Neural crest cell (in vitro differentiated cells): ENCODE results near the gene NR3C1. TPM values are rescaled to one million over a fixed set of nuclear protein-coding genes. Genes with fewer than 3 reads are reported as not detected.

Experiments
- DNase-seq: peaks from one replicate; pipeline ENCODE4 v3.0.0; 2021; ENCODE audit warnings: low read depth, mixed read lengths, low spot score
- H3K27ac Mint-ChIP-seq: one replicate; pipeline ENCODE4 v1.8.0; 2021; ENCODE audit warnings: mild to moderate bottlenecking, mixed read lengths; ENCODE audit not compliant: unreplicated experiment
- H3K27me3 Mint-ChIP-seq: 2 replicates; pipeline ENCODE4 v1.8.0; 2021; ENCODE audit warnings: low read depth, mild to moderate bottlenecking, mixed read lengths
- H3K36me3 Mint-ChIP-seq: 2 replicates; pipeline ENCODE4 v1.8.0; 2021; ENCODE audit warnings: low read depth, mild to moderate bottlenecking, mixed read lengths
- H3K4me1 Mint-ChIP-seq: 2 replicates; pipeline ENCODE4 v1.8.0; 2021; ENCODE audit warnings: mixed read lengths
- H3K4me3 Mint-ChIP-seq: one replicate; pipeline ENCODE4 v1.8.0; 2021; ENCODE audit warnings: mild to moderate bottlenecking, mixed read lengths
- H3K9me3 Mint-ChIP-seq: 2 replicates; pipeline ENCODE4 v1.8.0; 2021; ENCODE audit warnings: mixed read lengths
- CTCF ChIP-seq: fragments of 200-600 bp; sonication (generic); conservative IDR thresholded peaks from 2 replicates; pipeline ENCODE4 v1.5.0; 2021; ENCODE audit warnings: antibody characterized with exemption, mild to moderate bottlenecking
- total RNA-seq: library from RNA; stranded (reverse); gene quantifications from 2 replicates; pipeline ENCODE4 v1.2.1, GENCODE V29; 2021

The NR3C1 gene
- total RNA-seq, 1 donor from 2014 or later, result 1.8 TPM

GRCh38 chr5:143400541-143401226, 2.8 kb downstream of the NR3C1 start:
- Mint-ChIP-seq H3K36me3 (no peaks in the 10 kb centered on the region), H3K27me3 (peaks cover 69% of the 10 kb centered on the region), H3K4me1 (peaks cover 28% of the 10 kb centered on the region), H3K4me3 (peak overlapping the region; percentile 67), H3K27ac (no peak overlapping the region), H3K9me3 (no peaks in the 10 kb centered on the region)
- DNase-seq, result no peak
- no peak for TF ChIP-seq CTCF

GRCh38 chr5:143399616-143400540, 3.6 kb downstream of the NR3C1 start:
- no peak for TF ChIP-seq CTCF
- Mint-ChIP-seq H3K4me3 (no peak overlapping the region), H3K4me1 (peaks cover 20% of the 10 kb centered on the region), H3K36me3 (no peaks in the 10 kb centered on the region), H3K27ac (no peak overlapping the region), H3K27me3 (peaks cover 67% of the 10 kb centered on the region), H3K9me3 (no peaks in the 10 kb centered on the region)
- DNase-seq, result no peak

GRCh38 chr5:143398451-143399237, 4.8 kb downstream of the NR3C1 start:
- H3K27ac Mint-ChIP-seq, result no peak overlapping the region
- H3K4me3 Mint-ChIP-seq, result peak overlapping the region; percentile 57
- no peaks in the 10 kb centered on the region for H3K36me3 Mint-ChIP-seq
- no peaks in the 10 kb centered on the region for H3K9me3 Mint-ChIP-seq
- no peak for TF ChIP-seq CTCF
- DNase-seq, result no peak
- H3K4me1 Mint-ChIP-seq, result peaks cover 16% of the 10 kb centered on the region
- H3K27me3 Mint-ChIP-seq, result peaks cover 65% of the 10 kb centered on the region

GRCh38 chr5:143398053-143398355, 5.5 kb downstream of the NR3C1 start:
- no peak overlapping the region for H3K27ac Mint-ChIP-seq
- no peak for DNase-seq
- no peak overlapping the region for H3K4me3 Mint-ChIP-seq
- no peaks in the 10 kb centered on the region for H3K9me3 Mint-ChIP-seq
- no peaks in the 10 kb centered on the region for H3K36me3 Mint-ChIP-seq
- H3K27me3 Mint-ChIP-seq, result peaks cover 65% of the 10 kb centered on the region
- no peak for TF ChIP-seq CTCF
- peaks cover 16% of the 10 kb centered on the region for H3K4me1 Mint-ChIP-seq

GRCh38 chr5:143397302-143398052, 6.0 kb downstream of the NR3C1 start:
- H3K36me3 Mint-ChIP-seq, result no peaks in the 10 kb centered on the region
- no peak for TF ChIP-seq CTCF
- H3K4me3 Mint-ChIP-seq, result no peak overlapping the region
- peaks cover 16% of the 10 kb centered on the region for H3K4me1 Mint-ChIP-seq
- no peaks in the 10 kb centered on the region for H3K9me3 Mint-ChIP-seq
- peaks cover 65% of the 10 kb centered on the region for H3K27me3 Mint-ChIP-seq
- no peak for DNase-seq
- no peak overlapping the region for H3K27ac Mint-ChIP-seq
